ENCODE results near the gene KIFBP.

Gene KIFBP

DNA sequence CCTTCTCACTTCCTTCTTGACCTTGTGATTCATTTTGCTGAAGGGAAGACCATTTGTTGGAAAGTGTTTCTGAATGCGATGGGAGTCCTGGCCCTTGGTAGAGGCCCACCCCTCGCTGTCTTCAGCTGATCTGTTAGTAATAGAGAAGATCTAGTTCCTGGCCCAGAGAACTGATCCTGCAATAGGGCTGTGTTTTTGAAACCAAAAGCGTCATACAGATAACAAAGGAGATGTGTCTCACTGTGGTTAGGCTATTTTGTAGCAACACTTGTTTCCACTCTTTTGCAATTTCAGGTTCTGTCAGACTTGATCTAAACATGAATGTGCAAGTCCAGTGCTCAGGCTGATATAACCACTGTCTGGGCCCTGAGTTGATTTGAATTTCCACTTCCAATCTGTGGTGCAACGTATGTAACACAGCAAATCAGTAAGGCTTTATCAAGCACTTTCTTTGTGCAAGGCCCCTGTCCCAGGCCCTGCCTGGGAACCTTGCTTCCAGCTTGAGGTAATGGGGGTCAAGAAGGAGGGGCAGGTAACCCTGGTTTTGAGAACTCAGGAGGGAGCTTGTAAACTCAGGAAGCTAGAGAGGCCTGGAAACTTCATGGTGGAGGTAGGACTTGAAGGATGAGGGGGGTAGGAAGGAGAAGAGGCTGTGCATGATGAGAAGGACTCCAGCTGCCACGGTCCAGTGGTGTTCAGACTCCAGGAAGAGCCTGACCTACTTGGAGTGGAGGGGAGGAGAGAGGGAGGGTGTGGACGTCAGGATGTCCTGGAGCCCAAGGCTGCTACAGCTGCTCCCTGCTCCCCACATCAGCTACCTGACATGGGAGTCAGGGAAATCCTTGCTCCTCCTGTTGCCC, 57.1 kb downstream of the KIFBP start:
- TF ChIP-seq TAF1 (IDR thresholded peaks at IDR 0.05; ENCODE audit: borderline replicate concordance, insufficient read depth, low read length): no peak
- TF ChIP-seq SIN3A (IDR thresholded peaks at IDR 0.05; ENCODE audit: borderline replicate concordance, insufficient read depth, low read length): no peak
- no peak for TF ChIP-seq POLR2AphosphoS5 (IDR thresholded peaks at IDR 0.05; ENCODE audit: low read depth, low read length)
- TF ChIP-seq FOXP2 (optimal IDR thresholded peaks at IDR 0.05; ENCODE audit: borderline replicate concordance, extremely low read depth, extremely low read length, insufficient read depth): no peak
- TF ChIP-seq, protein P1, sequence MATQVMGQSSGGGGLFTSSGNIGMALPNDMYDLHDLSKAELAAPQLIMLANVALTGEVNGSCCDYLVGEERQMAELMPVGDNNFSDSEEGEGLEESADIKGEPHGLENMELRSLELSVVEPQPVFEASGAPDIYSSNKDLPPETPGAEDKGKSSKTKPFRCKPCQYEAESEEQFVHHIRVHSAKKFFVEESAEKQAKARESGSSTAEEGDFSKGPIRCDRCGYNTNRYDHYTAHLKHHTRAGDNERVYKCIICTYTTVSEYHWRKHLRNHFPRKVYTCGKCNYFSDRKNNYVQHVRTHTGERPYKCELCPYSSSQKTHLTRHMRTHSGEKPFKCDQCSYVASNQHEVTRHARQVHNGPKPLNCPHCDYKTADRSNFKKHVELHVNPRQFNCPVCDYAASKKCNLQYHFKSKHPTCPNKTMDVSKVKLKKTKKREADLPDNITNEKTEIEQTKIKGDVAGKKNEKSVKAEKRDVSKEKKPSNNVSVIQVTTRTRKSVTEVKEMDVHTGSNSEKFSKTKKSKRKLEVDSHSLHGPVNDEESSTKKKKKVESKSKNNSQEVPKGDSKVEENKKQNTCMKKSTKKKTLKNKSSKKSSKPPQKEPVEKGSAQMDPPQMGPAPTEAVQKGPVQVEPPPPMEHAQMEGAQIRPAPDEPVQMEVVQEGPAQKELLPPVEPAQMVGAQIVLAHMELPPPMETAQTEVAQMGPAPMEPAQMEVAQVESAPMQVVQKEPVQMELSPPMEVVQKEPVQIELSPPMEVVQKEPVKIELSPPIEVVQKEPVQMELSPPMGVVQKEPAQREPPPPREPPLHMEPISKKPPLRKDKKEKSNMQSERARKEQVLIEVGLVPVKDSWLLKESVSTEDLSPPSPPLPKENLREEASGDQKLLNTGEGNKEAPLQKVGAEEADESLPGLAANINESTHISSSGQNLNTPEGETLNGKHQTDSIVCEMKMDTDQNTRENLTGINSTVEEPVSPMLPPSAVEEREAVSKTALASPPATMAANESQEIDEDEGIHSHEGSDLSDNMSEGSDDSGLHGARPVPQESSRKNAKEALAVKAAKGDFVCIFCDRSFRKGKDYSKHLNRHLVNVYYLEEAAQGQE (IDR thresholded peaks at IDR 0.05; ENCODE audit: insufficient read depth in 1 of 2, low read depth in 2 of 2, low read length in 2 of 2): no peak

- TF ChIP-seq, protein P1 (IDR thresholded peaks at IDR 0.05; ENCODE audit: insufficient read depth in 1 of 2, low read depth in 2 of 2, low read length in 2 of 2): no peak
- TF ChIP-seq SIN3A (IDR thresholded peaks at IDR 0.05; ENCODE audit: borderline replicate concordance, insufficient read depth, low read length) (no peak), TAF1 (IDR thresholded peaks at IDR 0.05; ENCODE audit: borderline replicate concordance, insufficient read depth, low read length) (no peak), FOXP2 (optimal IDR thresholded peaks at IDR 0.05; ENCODE audit: borderline replicate concordance, extremely low read depth, extremely low read length, insufficient read depth) (no peak), POLR2AphosphoS5 (IDR thresholded peaks at IDR 0.05; ENCODE audit: low read depth, low read length) (no peak)
Observed at GRCh38 chr10:69047111-69047832, 58.7 kb downstream of the KIFBP start.

DNA sequence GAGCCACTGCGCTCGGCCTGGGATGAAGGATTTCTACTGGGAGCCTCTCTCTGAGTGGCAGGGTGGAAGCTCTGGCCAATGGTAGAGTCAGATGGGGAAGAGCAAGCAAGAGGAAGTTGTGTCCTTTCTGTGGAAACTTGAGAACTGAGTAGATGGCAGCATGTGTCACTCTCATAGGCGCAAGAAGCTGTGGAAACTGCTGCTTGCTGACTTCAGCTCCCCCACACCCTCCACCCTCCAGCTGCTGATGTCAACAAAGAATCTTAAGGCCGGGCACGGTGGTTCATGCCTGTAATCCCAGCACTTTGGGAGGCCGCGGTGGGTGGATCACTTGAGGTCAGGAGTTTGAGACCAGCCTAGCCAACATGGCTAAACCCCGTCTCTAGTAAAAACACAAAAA, 59.5 kb downstream of the KIFBP start:
- TF ChIP-seq, protein P1 (IDR thresholded peaks at IDR 0.05; ENCODE audit: insufficient read depth in 1 of 2, low read depth in 2 of 2, low read length in 2 of 2): no peak
- TF ChIP-seq FOXP2 (optimal IDR thresholded peaks at IDR 0.05; ENCODE audit: borderline replicate concordance, extremely low read depth, extremely low read length, insufficient read depth) (no peak), SIN3A (IDR thresholded peaks at IDR 0.05; ENCODE audit: borderline replicate concordance, insufficient read depth, low read length) (no peak), TAF1 (IDR thresholded peaks at IDR 0.05; ENCODE audit: borderline replicate concordance, insufficient read depth, low read length) (no peak), POLR2AphosphoS5 (IDR thresholded peaks at IDR 0.05; ENCODE audit: low read depth, low read length) (no peak)

DNA sequence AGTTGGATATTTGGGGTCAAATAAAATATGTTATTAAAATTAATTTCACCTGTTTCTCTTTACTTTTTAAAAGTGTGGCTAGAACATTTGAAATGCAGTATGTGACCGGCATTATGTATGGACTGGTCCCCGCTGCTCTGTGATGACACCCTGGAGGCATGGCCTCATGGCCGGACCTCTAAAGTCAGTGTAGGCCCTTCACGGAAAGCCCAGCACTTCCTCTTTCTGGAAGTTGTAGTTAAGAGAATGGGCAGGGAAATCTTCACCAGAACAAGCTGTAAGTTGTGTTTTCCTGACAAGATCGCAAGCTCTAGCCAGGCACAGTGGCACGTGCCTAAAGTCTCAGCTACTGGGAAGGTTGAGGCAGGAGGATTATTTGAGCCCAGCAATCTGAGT, 61.0 kb downstream of the KIFBP start:
- TF ChIP-seq TAF1 (IDR thresholded peaks at IDR 0.05; ENCODE audit: borderline replicate concordance, insufficient read depth, low read length): no peak
- TF ChIP-seq, protein P1 (IDR thresholded peaks at IDR 0.05; ENCODE audit: insufficient read depth in 1 of 2, low read depth in 2 of 2, low read length in 2 of 2): no peak
- TF ChIP-seq FOXP2 (optimal IDR thresholded peaks at IDR 0.05; ENCODE audit: borderline replicate concordance, extremely low read depth, extremely low read length, insufficient read depth): no peak
- TF ChIP-seq POLR2AphosphoS5 (IDR thresholded peaks at IDR 0.05; ENCODE audit: low read depth, low read length): no peak
- TF ChIP-seq SIN3A (IDR thresholded peaks at IDR 0.05; ENCODE audit: borderline replicate concordance, insufficient read depth, low read length): no peak
